Nasal cavity respiratory epithelium epithelial cell of viscerocranial mucosa (primary cell): ENCODE results near the gene LEFTY1. TPM values are rescaled to one million over a fixed set of nuclear protein-coding genes. Genes with fewer than 3 reads are reported as not detected.

Source experiments
- total RNA-seq: library from RNA; depleted of rRNA; stranded (reverse); fragments of >200 nt; gene quantifications from 2 replicates; pipeline ENCODE4 v1.2.3, GENCODE V29; 2014

The LEFTY1 gene
- total RNA-seq, result not detected in 2 replicates

GRCh38 chr1:225888898-225889601 lies at the start of gene LEFTY1:
Gene LEFTY1, minus strand, starts transcription at chr1:225889146. Its CDS starts 80 bp downstream, at chr1:225889066.

GRCh38 chr1:225923692-225924555 lies 35.0 kb upstream of the LEFTY1 start, which contains the start of gene PYCR2:
Gene PYCR2, minus strand, starts transcription at chr1:225924250. Its CDS starts 140 bp downstream, at chr1:225924110.

GRCh38 chr1:225881959-225882693 lies 6.8 kb downstream of the LEFTY1 start, which contains the start of gene TMEM63A:
Gene TMEM63A, minus strand, starts transcription at chr1:225882380. Its CDS starts 4,800 bp downstream, at chr1:225877580.

Other genes with a start within 250 kb of the LEFTY1 start
- gene ENAH, start 236.0 kb downstream of the LEFTY1 start, total RNA-seq, result 65.6 and 197 TPM in 2 replicates
- 192 and 219 TPM in 2 replicates for gene SRP9, start 111.3 kb downstream of the LEFTY1 start, total RNA-seq
- 6.5 and 40.4 TPM in 2 replicates for gene EPHX1, start 79.0 kb downstream of the LEFTY1 start, total RNA-seq
- gene TMEM63A, start 6.8 kb downstream of the LEFTY1 start, total RNA-seq, result 4.4 and 14.7 TPM in 2 replicates
- gene PYCR2, start 35.1 kb upstream of the LEFTY1 start, total RNA-seq, result 32.2 and 36.2 TPM in 2 replicates
- gene LEFTY2, start 52.1 kb upstream of the LEFTY1 start, total RNA-seq, result not detected in 2 replicates
- 49.3 and 66.6 TPM in 2 replicates for gene SDE2, start 110.2 kb upstream of the LEFTY1 start, total RNA-seq
- 106 and 149 TPM in 2 replicates for gene H3-3A, start 173.6 kb upstream of the LEFTY1 start, total RNA-seq